CD8-positive, alpha-beta memory T cell (primary cell): ENCODE results near the gene UBR2. TPM values are rescaled to one million over a fixed set of nuclear protein-coding genes. Genes with fewer than 3 reads are reported as not detected.

Experiments used
- CTCF ChIA-PET: fragments of 350-600 bp; sonication (Branson Sonifier 250); formaldehyde crosslinking; loops from one replicate; lab custom pipeline; 2021; ENCODE audit warnings: antibody characterized with exemption; lab: Charles Lee
- POLR2A ChIA-PET: fragments of 350-600 bp; sonication (Branson Sonifier 250); formaldehyde crosslinking; loops from one replicate; lab custom pipeline; 2021; ENCODE audit warnings: antibody characterized with exemption; lab: Charles Lee
- DNase-seq, 5 donors: peaks; one replicate each; pipeline versions ENCODE4 v3.0.0 to v3.0.0-alpha.2; 2020 to 2022; ENCODE audit warnings: mixed read lengths in 1 of 5
- H3K27ac ChIP-seq: one replicate; pipeline ENCODE4 v1.7.0; 2013; ENCODE audit warnings: low read depth, mild to moderate bottlenecking, low read length, moderate library complexity
- H3K27me3 ChIP-seq: 2 replicates; pipeline ENCODE4 v1.7.0; 2013; ENCODE audit warnings: low read length, mild to moderate bottlenecking; ENCODE audit not compliant: insufficient read depth, poor library complexity, severe bottlenecking
- H3K36me3 ChIP-seq: 2 replicates; pipeline ENCODE4 v1.7.0; 2013; ENCODE audit warnings: mild to moderate bottlenecking, low read length, moderate library complexity; ENCODE audit not compliant: insufficient read depth
- H3K4me1 ChIP-seq: 2 replicates; pipeline ENCODE4 v1.7.0; 2013; ENCODE audit warnings: mild to moderate bottlenecking, low read length, moderate library complexity; ENCODE audit not compliant: insufficient read depth
- H3K4me3 ChIP-seq: 2 replicates; pipeline ENCODE4 v1.7.0; 2013; ENCODE audit warnings: mild to moderate bottlenecking, low read length
- H3K9me3 ChIP-seq: 2 replicates; pipeline ENCODE4 v1.7.0; 2013; ENCODE audit warnings: mild to moderate bottlenecking, low read length
- H3K27ac Mint-ChIP-seq, 8 donors: one replicate each; pipeline ENCODE4 v1.8.0; 2020 to 2021; ENCODE audit warnings: mixed read lengths in 8 of 8, mild to moderate bottlenecking in 6 of 8, inconsistent platforms in 3 of 8, moderate library complexity in 3 of 8
- H3K27me3 Mint-ChIP-seq, 2 donors: one replicate each; pipeline ENCODE4 v1.8.0; 2020 to 2021; ENCODE audit warnings: mixed read lengths in 2 of 2, mild to moderate bottlenecking in 1 of 2, moderate library complexity in 1 of 2
- H3K36me3 Mint-ChIP-seq, 3 donors: one replicate each; pipeline ENCODE4 v1.8.0; 2020 to 2021; ENCODE audit warnings: mixed read lengths in 3 of 3, inconsistent platforms in 1 of 3, mild to moderate bottlenecking in 1 of 3
- H3K4me1 Mint-ChIP-seq, 3 donors: one replicate each; pipeline ENCODE4 v1.8.0; 2020 to 2021; ENCODE audit warnings: mixed read lengths in 3 of 3, inconsistent platforms in 1 of 3, mild to moderate bottlenecking in 1 of 3
- H3K4me3 Mint-ChIP-seq, 7 donors: one replicate each; pipeline ENCODE4 v1.8.0; 2020 to 2021; ENCODE audit warnings: mixed read lengths in 7 of 7, mild to moderate bottlenecking in 6 of 7, moderate library complexity in 4 of 7, inconsistent platforms in 2 of 7
- H3K9me3 Mint-ChIP-seq, 5 donors: one replicate each; pipeline ENCODE4 v1.8.0; 2020 to 2022; ENCODE audit warnings: mixed read lengths in 5 of 5, mild to moderate bottlenecking in 3 of 5, moderate library complexity in 2 of 5, inconsistent platforms in 1 of 5
- polyA plus RNA-seq: library from polyadenylated mRNA; unstranded; fragments of 300-500 nt; fragmentation: Illumina TruSeq; gene quantifications from one replicate; pipeline ENCODE4 v1.2.3, GENCODE V29; 2021
- total RNA-seq, 2 experiments: library from RNA; stranded (reverse); gene quantifications; one replicate each; pipeline ENCODE4 v1.2.3, GENCODE V29; 2021

The UBR2 gene
- total RNA-seq (10 to 100 TPM; 26.2 to 27.0 TPM), polyA plus RNA-seq (13.6 TPM)

DNA sequence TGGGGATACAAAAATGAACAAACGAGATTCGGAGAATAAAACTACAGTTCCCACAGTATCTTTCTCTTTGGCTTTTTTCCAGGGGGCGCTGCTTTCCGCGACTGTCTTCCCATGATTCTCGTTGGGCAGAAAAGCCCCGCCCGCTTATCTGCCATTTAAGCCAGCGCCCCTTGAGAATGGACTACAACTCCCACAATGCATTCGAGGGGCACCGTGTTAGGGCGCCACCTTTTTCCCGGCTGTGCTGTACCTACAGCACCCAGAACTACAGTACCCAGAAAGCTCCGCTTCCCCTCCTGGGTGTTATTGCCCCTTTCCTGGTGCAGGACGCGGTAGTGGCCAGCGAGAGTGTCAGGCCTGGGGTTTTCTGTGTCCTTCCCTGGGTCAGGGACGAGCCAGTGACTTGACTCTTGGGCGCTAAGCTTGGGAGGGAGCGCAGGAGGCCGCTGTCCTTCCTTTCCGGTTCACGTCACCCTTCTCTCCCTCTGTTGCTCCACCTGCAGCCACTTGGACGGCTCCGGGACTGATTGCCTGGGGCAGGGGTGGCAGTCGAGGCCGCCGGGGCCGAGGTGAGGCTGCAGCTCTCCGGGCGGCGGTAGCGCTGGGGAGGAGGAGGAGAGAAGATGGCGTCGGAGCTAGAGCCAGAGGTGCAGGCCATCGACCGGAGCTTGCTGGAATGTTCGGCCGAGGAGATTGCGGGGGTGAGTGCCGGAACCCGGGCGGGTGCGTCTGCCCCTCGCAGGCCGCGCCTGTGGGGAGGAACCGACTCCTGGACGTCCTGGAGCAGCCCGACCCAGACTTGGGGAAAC lies at the start of gene UBR2:
Gene UBR2 (plus strand): TSS at position 333 of the 809 bp plus-strand sequence. CDS start 291 bp downstream, at position 624.
- peak within 1 kb of the TSS; percentile 92 to 100 (median 98) for H3K4me3 Mint-ChIP-seq
- Histone ChIP-seq H3K4me1 (peaks cover 19% of the 10 kb centered on the region), H3K4me3 (peak within 1 kb of the TSS; percentile 98), H3K27me3 (no peaks in the 10 kb centered on the region), H3K36me3 (no peaks in the 10 kb centered on the region), H3K9me3 (no peaks in the 10 kb centered on the region), H3K27ac (peak within 1 kb of the TSS; percentile 93)
- peaks cover 0 to 30% (median 2%) of the 10 kb centered on the region in 3 donors for H3K36me3 Mint-ChIP-seq
- POLR2A ChIA-PET, result interaction anchor here (0.5 to 1.7 kb wide), 14 partner anchors 9 to 820 kb away, joined by 3 to 10 read pairs (median 4); partner anchors contain the start of genes BICRAL, CNPY3, PEX6 and TRERF1
- no peaks in the 10 kb centered on the region for H3K9me3 Mint-ChIP-seq
- peak; percentile 83 to 95 (median 92) for DNase-seq
- CTCF ChIA-PET, result interaction anchor here (0.9 to 8.2 kb wide), 10 partner anchors 8 to 579 kb away, joined by 3 to 53 read pairs (median 4); partner anchors contain the start of gene CNPY3
- no peaks in the 10 kb centered on the region for H3K27me3 Mint-ChIP-seq
- peaks cover 27 to 46% (median 38%) of the 10 kb centered on the region in 3 donors for H3K4me1 Mint-ChIP-seq
- H3K27ac Mint-ChIP-seq, result peak within 1 kb of the TSS; percentile 84 to 100 (median 95)

DNA sequence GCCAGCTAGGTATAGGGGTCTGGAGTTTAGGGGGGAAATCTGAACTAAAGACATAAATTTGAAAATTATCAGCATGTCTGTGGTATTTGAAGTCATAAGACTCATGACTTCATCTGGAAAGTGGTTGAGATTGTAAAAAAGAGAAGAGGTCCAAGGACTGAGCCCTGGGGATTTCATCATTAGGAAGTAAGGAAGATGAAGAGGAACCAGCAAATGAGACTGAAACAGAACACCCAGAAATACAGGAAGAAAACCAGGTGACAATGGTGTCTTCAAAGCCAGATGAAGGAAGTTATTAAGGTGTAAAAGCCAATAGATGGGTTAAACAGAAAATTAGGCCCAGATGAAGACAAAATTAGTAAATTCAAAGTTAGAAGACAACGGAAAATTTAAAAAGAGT lies 49.1 kb upstream of the UBR2 start:
- no peak overlapping the region for H3K27ac ChIP-seq
- ChIA-PET POLR2A (no interaction called here), CTCF (no interaction called here)
- no peak overlapping the region for H3K4me3 Mint-ChIP-seq
- no peaks in the 10 kb centered on the region for H3K9me3 ChIP-seq
- H3K27me3 ChIP-seq, result no peaks in the 10 kb centered on the region
- no peaks in the 10 kb centered on the region for H3K27me3 Mint-ChIP-seq
- no peaks in the 10 kb centered on the region for H3K4me1 Mint-ChIP-seq
- peaks cover 0 to under 1% (median 0%) of the 10 kb centered on the region in 5 donors for H3K9me3 Mint-ChIP-seq
- no peaks in the 10 kb centered on the region for H3K36me3 Mint-ChIP-seq
- no peaks in the 10 kb centered on the region for H3K36me3 ChIP-seq
- no peak overlapping the region for H3K27ac Mint-ChIP-seq
- no peak overlapping the region for H3K4me3 ChIP-seq
- no peak for DNase-seq
- H3K4me1 ChIP-seq, result no peaks in the 10 kb centered on the region

DNA sequence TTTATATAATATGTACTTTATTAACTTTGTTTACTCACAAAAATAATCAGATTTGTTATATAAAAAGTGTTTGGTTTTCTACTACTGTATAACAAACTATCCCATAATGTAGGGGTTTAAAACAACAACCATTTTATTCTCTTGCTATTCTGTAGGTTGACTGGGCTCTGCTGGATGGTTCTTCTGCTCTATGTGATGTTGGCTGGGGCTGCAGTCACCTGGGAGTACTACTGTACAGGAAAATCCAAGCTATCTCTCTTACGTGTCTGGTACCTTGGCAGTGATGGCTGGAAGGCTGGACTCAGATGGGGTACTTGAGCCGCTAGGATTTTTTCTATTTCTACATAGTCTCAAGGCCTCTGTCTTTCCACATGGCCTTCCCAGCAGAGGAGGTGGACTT lies 44.0 kb upstream of the UBR2 start:
- Histone ChIP-seq H3K36me3 (no peaks in the 10 kb centered on the region), H3K27me3 (no peaks in the 10 kb centered on the region), H3K9me3 (no peaks in the 10 kb centered on the region), H3K27ac (no peak overlapping the region), H3K4me3 (no peak overlapping the region), H3K4me1 (no peaks in the 10 kb centered on the region)
- Mint-ChIP-seq H3K9me3 (peaks cover 0 to 7% (median 0%) of the 10 kb centered on the region in 5 donors), H3K27ac (peak overlapping the region in 1 of 8 donors; percentile 12), H3K4me1 (peaks cover 0 to 5% (median 0%) of the 10 kb centered on the region in 3 donors), H3K4me3 (no peak overlapping the region), H3K27me3 (peaks cover 0 to 2% of the 10 kb centered on the region in 2 donors), H3K36me3 (peaks cover 0 to 6% (median 0%) of the 10 kb centered on the region in 3 donors)
- ChIA-PET CTCF (interaction anchor here (1.1 to 1.2 kb wide), 3 partner anchors 9 to 28 kb away, joined by 4 to 5 read pairs (median 4); no protein-coding TSS in a partner anchor), POLR2A (no interaction called here)
- no peak for DNase-seq

DNA sequence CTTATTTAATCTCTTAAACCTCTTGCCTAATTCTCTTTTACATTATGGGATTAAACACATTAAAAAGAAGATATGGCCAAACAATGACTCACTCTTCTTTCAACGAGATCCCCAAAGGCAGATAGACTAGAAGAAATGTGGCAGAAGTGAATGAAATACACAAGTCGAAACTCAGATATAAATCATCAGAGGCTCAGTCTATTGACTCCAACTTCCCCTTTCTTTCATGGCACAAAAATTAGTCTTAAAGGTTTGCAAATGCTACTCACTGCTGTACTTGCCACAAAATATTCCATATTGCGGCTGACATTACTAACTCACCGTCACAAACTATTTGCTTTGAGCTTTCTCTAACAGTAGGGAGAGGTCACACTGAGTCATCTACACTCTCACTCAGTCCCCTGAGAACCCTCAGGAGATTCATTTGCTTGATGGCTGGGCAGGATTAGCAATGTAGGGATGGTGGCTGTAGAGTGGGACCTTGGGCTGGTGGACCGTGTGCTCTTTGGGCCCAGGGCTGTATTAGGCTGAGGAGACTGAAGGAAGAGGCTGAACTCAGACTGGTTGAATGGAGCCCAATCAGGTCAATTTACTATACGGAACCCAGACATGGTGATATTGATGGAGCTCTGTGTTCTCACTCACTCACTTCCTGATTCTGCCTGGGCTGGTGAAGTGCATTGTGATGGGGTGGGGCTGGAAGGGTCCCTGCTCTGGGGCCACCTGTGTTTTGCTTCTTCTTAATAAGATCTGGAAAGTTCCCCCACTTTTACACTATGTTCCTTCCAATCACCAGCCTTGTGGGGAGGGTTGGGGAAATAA lies 42.8 kb upstream of the UBR2 start:
- no peak overlapping the region for H3K4me3 Mint-ChIP-seq
- Histone ChIP-seq H3K9me3 (no peaks in the 10 kb centered on the region), H3K4me1 (no peaks in the 10 kb centered on the region), H3K4me3 (no peak overlapping the region), H3K36me3 (no peaks in the 10 kb centered on the region), H3K27ac (no peak overlapping the region), H3K27me3 (no peaks in the 10 kb centered on the region)
- ChIA-PET CTCF (interaction anchor here (1.2 to 1.3 kb wide), 2 partner anchors 26 to 261 kb away, joined by 3 to 4 read pairs; no protein-coding TSS in a partner anchor), POLR2A (no interaction called here)
- peaks cover 0 to 7% (median 0%) of the 10 kb centered on the region in 5 donors for H3K9me3 Mint-ChIP-seq
- peaks cover 0 to 5% (median 0%) of the 10 kb centered on the region in 3 donors for H3K4me1 Mint-ChIP-seq
- peaks cover 0 to 6% (median 0%) of the 10 kb centered on the region in 3 donors for H3K36me3 Mint-ChIP-seq
- DNase-seq, result no peak
- H3K27ac Mint-ChIP-seq, result peak overlapping the region in 1 of 8 donors; percentile 4
- H3K27me3 Mint-ChIP-seq, result peaks cover 0 to 2% of the 10 kb centered on the region in 2 donors

DNA sequence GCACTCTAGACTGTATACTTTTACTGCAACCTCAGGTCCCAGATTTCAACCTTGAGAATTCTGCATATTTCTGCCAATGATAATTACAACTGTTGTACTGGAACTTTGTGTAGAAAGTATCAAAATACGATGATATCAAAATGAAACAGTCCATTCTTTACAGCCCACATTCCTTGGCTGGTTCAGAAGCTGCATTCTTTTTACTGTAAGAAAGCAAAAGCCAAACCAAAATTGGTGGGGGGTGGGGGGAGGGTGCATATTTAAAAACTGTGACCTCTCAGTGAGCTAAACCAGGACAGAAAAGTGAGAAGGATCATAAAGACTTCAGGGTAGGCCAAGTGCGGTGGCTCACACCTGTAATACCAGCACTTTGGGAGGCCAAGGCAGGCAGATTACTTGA lies 41.8 kb upstream of the UBR2 start:
- Histone ChIP-seq H3K36me3 (no peaks in the 10 kb centered on the region), H3K27ac (no peak overlapping the region), H3K4me1 (no peaks in the 10 kb centered on the region), H3K4me3 (no peak overlapping the region), H3K27me3 (no peaks in the 10 kb centered on the region), H3K9me3 (no peaks in the 10 kb centered on the region)
- no peak overlapping the region for H3K27ac Mint-ChIP-seq
- H3K36me3 Mint-ChIP-seq, result peaks cover 0 to 6% (median 1%) of the 10 kb centered on the region in 3 donors
- peaks cover 0 to 5% (median 0%) of the 10 kb centered on the region in 3 donors for H3K4me1 Mint-ChIP-seq
- POLR2A ChIA-PET, result no interaction called here
- H3K9me3 Mint-ChIP-seq, result peaks cover 0 to 7% (median 0%) of the 10 kb centered on the region in 5 donors
- peaks cover 0 to 2% of the 10 kb centered on the region in 2 donors for H3K27me3 Mint-ChIP-seq
- no peak overlapping the region for H3K4me3 Mint-ChIP-seq
- no peak for DNase-seq
- CTCF ChIA-PET, result interaction anchor here (0.8 kb wide), 2 partner anchors 25 to 29 kb away, joined by 3 read pairs; no protein-coding TSS in a partner anchor

DNA sequence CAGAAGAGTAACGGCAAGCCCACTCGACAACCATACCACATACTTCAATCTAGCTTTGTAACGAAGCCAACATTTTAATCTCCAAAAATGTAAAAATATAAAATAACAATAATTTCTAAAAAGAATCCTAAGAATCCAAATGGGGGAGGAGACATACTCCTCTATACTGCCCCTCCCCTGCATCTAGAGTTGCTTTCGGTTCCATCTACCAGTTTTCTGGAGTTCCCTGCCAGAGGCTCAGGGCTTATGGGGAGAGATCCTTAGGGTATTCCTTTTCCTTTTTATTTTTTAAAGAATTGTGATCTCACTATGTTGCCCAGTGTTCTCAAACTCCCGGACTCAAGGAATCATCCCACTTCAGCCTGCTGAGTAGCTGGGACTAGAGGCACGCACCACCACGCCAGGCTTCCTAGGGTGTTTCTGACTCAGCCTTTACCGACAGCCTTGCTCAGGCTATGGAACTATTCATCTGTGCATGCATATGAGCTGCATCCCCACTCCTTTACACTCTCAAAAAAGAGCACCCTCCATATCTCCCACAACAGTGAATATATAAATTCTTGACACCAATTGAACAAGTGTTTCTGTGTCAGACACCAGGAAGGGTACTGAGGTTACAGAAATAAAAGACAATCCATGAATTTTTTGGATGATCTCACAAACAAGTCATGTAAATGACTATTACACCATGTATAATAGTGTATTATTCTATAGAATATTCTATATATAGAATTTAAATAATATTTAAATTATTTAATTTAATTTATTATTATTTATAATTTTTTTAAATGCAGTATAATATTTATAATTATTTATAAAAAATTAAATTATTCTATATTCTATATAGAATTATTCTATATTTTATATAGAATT lies 40.7 kb upstream of the UBR2 start:
- Mint-ChIP-seq H3K9me3 (peaks cover 0 to 7% (median 0%) of the 10 kb centered on the region in 5 donors), H3K4me1 (peaks cover 0 to 5% (median 0%) of the 10 kb centered on the region in 3 donors), H3K27ac (peak overlapping the region in 1 of 8 donors; percentile 63), H3K27me3 (peaks cover 0 to 2% of the 10 kb centered on the region in 2 donors), H3K36me3 (peaks cover 0 to 6% (median 1%) of the 10 kb centered on the region in 3 donors), H3K4me3 (no peak overlapping the region)
- H3K9me3 ChIP-seq, result no peaks in the 10 kb centered on the region
- no peaks in the 10 kb centered on the region for H3K36me3 ChIP-seq
- POLR2A ChIA-PET, result interaction anchor here (0.6 kb wide), 1 partner anchor 27 kb away, joined by 10 read pairs; no protein-coding TSS in a partner anchor
- CTCF ChIA-PET, result interaction anchor here (0.7 kb wide), 1 partner anchor 9 kb away, joined by 3 read pairs; no protein-coding TSS in a partner anchor
- no peaks in the 10 kb centered on the region for H3K27me3 ChIP-seq
- H3K27ac ChIP-seq, result no peak overlapping the region
- no peak for DNase-seq
- no peak overlapping the region for H3K4me3 ChIP-seq
- H3K4me1 ChIP-seq, result no peaks in the 10 kb centered on the region

DNA sequence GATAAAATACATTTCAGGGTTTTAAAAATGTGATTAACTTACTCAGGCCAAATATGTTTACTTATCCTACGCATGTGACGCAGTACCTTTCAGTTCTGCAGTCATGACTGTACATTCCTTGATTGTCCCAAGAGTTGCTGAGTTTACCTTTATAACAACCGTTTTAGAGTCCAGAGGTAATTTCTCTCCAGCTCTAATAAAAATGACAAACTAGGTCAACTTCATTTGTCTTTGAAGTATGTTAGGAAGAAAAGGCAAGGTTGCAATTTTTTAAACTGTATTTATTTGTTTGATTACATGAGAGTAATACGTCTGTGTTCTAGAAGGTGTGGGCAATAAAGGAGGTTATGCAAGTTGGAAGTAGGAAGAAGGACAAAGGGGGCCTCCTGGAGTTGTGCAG lies 38.6 kb upstream of the UBR2 start:
- DNase-seq, result no peak
- CTCF ChIA-PET, result no interaction called here
- Histone ChIP-seq H3K9me3 (no peaks in the 10 kb centered on the region), H3K4me3 (no peak overlapping the region), H3K4me1 (no peaks in the 10 kb centered on the region), H3K27me3 (no peaks in the 10 kb centered on the region), H3K36me3 (no peaks in the 10 kb centered on the region), H3K27ac (no peak overlapping the region)
- H3K36me3 Mint-ChIP-seq, result peaks cover 0 to 2% (median 1%) of the 10 kb centered on the region in 3 donors
- no peak overlapping the region for H3K27ac Mint-ChIP-seq
- POLR2A ChIA-PET, result interaction anchor here (0.6 kb wide), 1 partner anchor 16 kb away, joined by 3 read pairs; no protein-coding TSS in a partner anchor
- H3K4me1 Mint-ChIP-seq, result peaks cover 0 to 5% (median 0%) of the 10 kb centered on the region in 3 donors
- peaks cover 0 to 2% (median 0%) of the 10 kb centered on the region in 5 donors for H3K9me3 Mint-ChIP-seq
- peaks cover 0 to 2% of the 10 kb centered on the region in 2 donors for H3K27me3 Mint-ChIP-seq
- H3K4me3 Mint-ChIP-seq, result no peak overlapping the region
